NCI-H510A (cell line): ENCODE results near the gene NUP160.
"Not testable (repeated sequence)": the region's sequence is repeated elsewhere in the genome, so short reads cannot be mapped to it uniquely, and the experiment has no call there.

Experiments
- DNase-seq: peaks from one replicate; lab custom pipeline; 2025; lab: John Stamatoyannopoulos, UW

The NUP160 gene

GRCh38 chr11:47863898-47864430, 15.8 kb upstream of the NUP160 start:
- no peak for DNase-seq

GRCh38 chr11:47863189-47863897, 15.2 kb upstream of the NUP160 start:
- DNase-seq, result no peak

DNA sequence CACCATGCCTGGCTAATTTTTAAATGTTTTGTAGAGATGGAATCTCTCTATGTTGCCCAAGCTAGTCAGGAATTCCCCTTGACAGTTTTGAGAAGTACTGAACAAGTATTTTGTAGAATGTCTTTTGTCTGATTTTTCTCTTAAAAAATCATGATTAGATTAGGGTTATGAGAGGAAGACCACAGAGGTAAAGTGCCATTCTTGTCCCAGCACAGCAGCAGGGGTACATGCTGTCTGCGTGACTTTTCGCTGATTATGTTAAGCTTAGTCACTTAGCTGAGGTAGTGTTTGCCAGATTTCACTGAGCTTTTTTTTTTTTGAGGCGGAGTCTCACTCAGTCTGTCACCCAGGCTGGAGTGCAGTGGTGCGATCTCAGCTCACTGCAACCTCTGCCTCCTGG, 13.6 kb upstream of the NUP160 start:
- no peak for DNase-seq

DNA sequence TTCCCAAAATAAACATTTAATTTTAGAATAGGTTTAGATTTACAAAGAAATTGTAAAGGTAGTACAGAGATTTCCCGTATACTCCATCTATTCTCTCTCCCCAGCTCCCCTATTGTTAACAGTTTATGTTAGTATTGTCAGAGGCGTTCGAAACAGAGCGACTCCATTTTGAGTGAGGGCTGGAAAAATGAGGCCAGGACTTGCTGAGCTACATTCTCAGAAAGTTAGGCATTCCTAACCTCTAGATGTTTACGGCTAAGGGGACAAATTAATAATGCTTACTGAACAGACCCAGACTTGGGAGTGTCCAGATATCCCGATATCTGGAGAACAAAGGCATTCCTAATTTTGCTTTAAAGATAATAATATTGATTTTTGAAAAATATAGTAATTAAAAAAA, 12.4 kb upstream of the NUP160 start:
- no peak for DNase-seq

- no peak for DNase-seq
Observed at GRCh38 chr11:47857892-47858543, 9.9 kb upstream of the NUP160 start.

- DNase-seq, result no peak
Observed at GRCh38 chr11:47857485-47857884, 9.3 kb upstream of the NUP160 start.

DNA sequence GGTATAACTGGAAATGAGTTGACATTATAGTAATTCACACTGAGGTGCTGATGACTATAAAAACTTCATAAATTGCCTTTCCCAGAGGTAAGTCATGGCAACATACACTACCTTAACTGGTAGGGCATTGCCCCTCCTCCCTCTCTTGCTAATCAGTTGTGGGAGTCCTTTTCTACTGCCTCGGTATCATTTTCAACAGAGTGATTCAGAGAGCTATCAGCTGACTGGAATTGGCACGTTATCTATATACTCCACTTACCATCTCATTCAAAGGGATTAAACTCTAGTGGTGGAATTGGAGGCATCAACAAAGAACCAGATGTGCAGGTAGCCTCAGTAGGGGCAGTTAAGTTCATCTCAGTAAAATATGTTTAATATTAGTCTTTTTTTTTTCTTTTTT, 8.0 kb upstream of the NUP160 start:
- no peak for DNase-seq

DNA sequence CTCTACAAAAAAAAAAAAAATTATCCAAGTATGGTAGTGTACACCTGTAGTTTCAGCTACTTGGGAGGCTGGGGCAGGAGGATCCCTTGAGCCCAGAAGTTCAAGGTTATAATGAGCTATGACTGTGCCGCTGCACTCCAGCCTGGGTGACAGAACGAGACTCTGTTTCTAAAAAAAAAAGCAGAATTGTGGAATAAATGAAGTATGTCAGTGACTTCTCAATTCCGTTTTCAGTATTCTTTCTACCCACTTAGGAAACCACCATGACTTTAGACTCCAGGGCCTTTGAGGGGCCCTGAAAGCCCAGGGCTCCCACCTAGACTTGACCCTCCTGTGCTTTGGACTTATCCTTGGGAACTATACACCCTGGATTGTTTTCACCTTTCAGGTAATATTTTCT, 6.5 kb upstream of the NUP160 start:
- no peak for DNase-seq

DNA sequence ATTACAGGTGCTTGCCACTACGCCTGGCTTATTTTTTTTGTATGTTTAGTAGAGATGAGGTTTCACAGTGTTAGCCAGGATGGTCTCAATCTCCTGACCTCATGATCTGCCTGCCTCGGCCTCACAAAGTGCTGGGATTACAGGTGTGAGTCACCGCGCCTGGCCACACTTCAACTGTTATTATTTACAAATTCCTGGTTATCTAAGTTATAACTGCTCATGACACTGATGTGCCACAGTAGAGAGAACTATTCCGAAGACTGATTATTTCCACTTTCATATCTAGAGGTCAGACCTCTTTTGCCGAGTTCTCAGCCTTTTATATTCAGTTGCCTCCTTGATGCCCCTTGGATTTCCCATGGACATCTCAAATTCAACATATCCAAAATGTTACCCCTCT, 3.9 kb upstream of the NUP160 start:
- no peak for DNase-seq

- DNase-seq, result no peak
Observed at GRCh38 chr11:47850337-47850736, 2.2 kb upstream of the NUP160 start.

GRCh38 chr11:47848700-47849155, 578 bp upstream of the NUP160 start:
- DNase-seq, result no peak

DNA sequence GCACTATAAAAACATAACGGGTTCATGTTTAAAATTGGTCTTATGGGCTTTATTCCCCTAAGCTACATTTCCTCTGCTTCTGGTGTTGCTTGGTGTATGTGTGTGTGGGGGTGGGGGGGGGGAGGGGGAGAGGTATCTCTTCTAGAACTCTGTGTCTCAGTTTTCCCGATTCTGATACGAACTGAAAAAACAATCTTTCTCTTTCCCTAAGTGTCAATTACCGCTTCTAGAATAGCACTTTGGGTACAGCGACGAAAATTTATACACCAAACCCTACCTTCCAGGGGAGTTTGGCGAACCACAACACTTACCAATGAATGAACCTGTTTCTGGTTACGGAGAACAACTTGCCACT, 636 bp downstream of the NUP160 start:
- DNase-seq, result no peak

DNA sequence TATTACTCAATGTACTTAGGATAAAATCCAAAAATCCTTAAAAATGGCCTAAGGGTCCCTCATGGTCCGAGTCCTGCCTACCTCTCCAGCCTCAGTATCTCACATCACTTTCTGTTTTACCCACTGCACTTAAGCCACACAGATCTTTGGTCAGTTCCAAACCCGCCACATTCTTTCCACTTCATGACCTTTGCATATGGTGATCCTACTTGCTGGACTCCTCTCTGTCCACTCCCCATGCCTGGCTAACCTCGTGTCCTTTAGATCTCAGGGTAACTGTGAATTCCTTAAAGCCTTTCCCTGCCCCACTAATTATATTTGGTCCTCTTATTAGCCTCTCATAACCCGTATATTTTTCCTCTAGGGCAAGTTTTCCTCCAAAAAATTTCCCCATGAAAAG, 1.2 kb downstream of the NUP160 start:
- no peak for DNase-seq

DNA sequence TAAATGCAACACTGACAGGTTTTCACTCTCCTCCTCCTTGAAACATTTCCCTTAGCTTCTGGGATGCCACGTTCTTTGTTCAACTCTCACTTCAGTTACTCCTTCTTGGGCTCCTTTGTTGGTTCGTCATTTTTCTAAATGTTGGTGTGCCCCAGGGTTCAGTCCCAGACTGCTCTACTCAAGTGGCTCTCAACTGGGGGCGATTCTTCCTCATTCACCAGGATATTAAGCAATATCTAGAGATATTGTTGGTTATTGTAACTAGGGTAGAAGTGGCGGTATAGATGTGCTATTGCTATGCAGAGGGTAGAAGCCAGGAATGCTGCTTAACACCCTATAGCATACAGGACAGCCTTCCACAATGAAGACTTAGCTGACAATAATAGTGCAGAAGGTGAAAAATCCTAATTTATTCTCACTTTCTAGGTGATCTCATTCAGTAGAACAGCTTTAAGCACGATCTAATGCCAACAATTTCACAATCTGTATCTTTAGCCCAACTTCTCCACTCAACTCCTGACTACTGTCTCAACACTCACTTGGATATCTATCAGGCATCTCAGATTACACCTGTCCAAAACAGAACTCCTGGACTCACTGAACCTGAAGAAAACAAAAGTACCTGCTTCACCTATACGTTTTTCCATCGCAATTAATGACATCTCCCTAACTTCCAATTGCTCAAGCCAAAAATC, 4.6 kb downstream of the NUP160 start:
- no peak for DNase-seq

DNA sequence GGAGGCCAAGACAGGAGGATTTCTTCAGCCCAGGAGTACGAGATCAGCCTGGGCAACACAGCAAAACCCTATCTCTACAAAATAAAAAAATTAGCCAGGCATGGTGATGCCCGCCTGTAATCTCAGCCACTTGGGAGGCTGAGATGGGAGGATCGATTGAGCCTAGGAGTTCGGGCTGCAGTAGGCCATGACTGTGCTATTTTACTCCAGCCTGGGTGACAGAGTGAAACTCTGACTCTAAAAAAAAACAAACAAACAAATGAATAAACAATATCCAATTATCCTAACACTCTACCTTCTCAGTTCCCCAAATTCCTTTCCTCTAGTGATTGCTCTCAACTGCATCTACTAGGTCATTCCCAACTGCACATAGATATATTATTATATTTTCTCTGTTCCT, 5.4 kb downstream of the NUP160 start:
- no peak for DNase-seq

GRCh38 chr11:47837929-47838328, 10.2 kb downstream of the NUP160 start:
- DNase-seq, result no peak

- no peak for DNase-seq
Observed at GRCh38 chr11:47837292-47837691, 10.9 kb downstream of the NUP160 start.

- not testable (repeated sequence) for DNase-seq
Observed at GRCh38 chr11:47830013-47830412, 18.1 kb downstream of the NUP160 start.

DNA sequence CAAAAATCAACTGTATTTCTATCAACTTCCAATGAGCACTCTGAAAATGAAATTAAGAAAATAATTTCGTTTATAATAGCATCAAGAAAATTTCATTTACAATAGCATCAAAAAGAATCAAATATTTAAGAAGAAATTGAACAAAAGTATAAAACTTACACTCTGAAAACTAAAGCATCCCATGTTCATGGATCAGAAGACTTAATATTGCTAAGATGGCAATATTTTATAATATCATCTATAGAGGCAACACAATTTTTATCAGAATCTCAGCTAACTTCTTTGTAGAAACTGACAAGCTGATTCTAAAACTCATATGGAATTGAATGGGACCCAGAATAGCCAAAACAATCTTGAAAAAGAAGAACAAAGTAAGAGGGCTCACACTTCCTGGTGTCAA, 19.9 kb downstream of the NUP160 start:
- no peak for DNase-seq

- not testable (repeated sequence) for DNase-seq
Observed at GRCh38 chr11:47822664-47823063, 25.5 kb downstream of the NUP160 start.

GRCh38 chr11:47819743-47820142, 28.4 kb downstream of the NUP160 start:
- no peak for DNase-seq

DNA sequence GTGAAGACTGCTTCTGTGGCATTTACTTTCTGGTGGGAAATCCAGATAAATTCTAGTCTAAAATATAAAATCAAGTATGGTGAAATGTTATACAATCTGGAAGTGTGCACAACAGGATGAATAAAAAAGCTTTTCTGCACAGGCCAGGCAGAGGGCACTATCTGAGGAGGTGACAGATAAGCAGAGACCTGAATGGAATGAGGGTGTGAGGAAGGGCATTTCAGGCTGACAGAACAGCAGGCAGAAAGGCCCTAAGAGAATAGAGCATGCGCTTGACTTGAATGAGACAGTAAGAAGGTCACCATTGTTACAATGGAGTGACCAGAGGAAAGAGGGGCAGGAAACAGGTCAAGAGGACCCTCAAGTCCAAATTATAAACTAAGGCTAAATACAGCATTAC, 47.4 kb downstream of the NUP160 start:
- no peak for DNase-seq

- no peak for DNase-seq
Observed at GRCh38 chr11:47797633-47798032, 50.5 kb downstream of the NUP160 start.
